ENCODE results near the gene CEP70.
"Not testable (repeated sequence)": the region's sequence is repeated elsewhere in the genome, so short reads cannot be mapped to it uniquely, and the experiment has no call there.

- not testable (repeated sequence) for TF ChIP-seq CTCF (IDR thresholded peaks at IDR 0.05; ENCODE audit: low read depth, low read length); MAX (IDR thresholded peaks at IDR 0.05; ENCODE audit: low read depth, low read length); POLR2A (IDR thresholded peaks at IDR 0.05; ENCODE audit: extremely low read depth, insufficient read length)
Observed at GRCh38 chr3:138453940-138454339, 140.1 kb downstream of the CEP70 start.
